HepG2 (cell line): ENCODE data around the gene NAPB. TPM values are rescaled to one million over a fixed set of nuclear protein-coding genes. Genes with fewer than 3 reads are reported as not detected.

Source experiments
- ATF1 ChIP-seq: IDR thresholded peaks from 2 replicates; pipeline ENCODE4 v1.6.1; 2016; ENCODE audit warnings: mild to moderate bottlenecking, control low read depth
- CEBPG ChIP-seq: IDR thresholded peaks from 2 replicates; pipeline ENCODE4 v1.6.1; 2016
- HNRNPH1 ChIP-seq: fragments of 200-400 bp; formaldehyde crosslinking; optimal IDR thresholded peaks from 2 replicates; pipeline ENCODE3; 2017; ENCODE audit warnings: mild to moderate bottlenecking, low read depth, low read length
- IRF2 ChIP-seq: IDR thresholded peaks from 2 replicates; pipeline ENCODE4 v1.6.1; 2018; ENCODE audit warnings: missing genetic modification reagents, missing compliant biosample characterization
- KDM2A ChIP-seq: sonication (generic); formaldehyde crosslinking; IDR thresholded peaks from 2 replicates; pipeline ENCODE4 v1.4.0; 2020; ENCODE audit warnings: low read depth, missing genetic modification reagents, borderline replicate concordance
- MAF1 ChIP-seq: sonication (generic); formaldehyde crosslinking; IDR thresholded peaks from 2 replicates; pipeline ENCODE4 v1.5.0; 2020; ENCODE audit warnings: missing genetic modification reagents, borderline replicate concordance
- NR2C2 ChIP-seq: sonication (generic); formaldehyde crosslinking; IDR thresholded peaks from 2 replicates; pipeline ENCODE4 v1.4.0; 2020; ENCODE audit warnings: missing genetic modification reagents, mild to moderate bottlenecking, moderate library complexity, borderline replicate concordance
- RFXANK ChIP-seq: IDR thresholded peaks from 2 replicates; pipeline ENCODE4 v1.6.1; 2016
- SIX4 ChIP-seq: sonication (generic); formaldehyde crosslinking; IDR thresholded peaks from 2 replicates; pipeline ENCODE4 v1.4.0; 2020; ENCODE audit warnings: missing genetic modification reagents
- SP5 ChIP-seq: IDR thresholded peaks from 2 replicates; pipeline ENCODE4 v1.6.1; 2016; ENCODE audit warnings: low read depth, borderline replicate concordance
- ZKSCAN8 ChIP-seq: IDR thresholded peaks from 2 replicates; pipeline ENCODE4 v1.6.1; 2016; ENCODE audit warnings: borderline replicate concordance, missing genetic modification reagents, missing compliant biosample characterization
- ZNF251 ChIP-seq: sonication (generic); formaldehyde crosslinking; IDR thresholded peaks from 2 replicates; pipeline ENCODE4 v1.9.0; 2021; ENCODE audit warnings: mild to moderate bottlenecking, missing genetic modification reagents
- ZNF382 ChIP-seq: sonication (generic); formaldehyde crosslinking; IDR thresholded peaks from 2 replicates; pipeline ENCODE4 v1.5.0; 2020; ENCODE audit warnings: missing genetic modification reagents, mild to moderate bottlenecking, borderline replicate concordance
- ZNF549 ChIP-seq: sonication (generic); formaldehyde crosslinking; IDR thresholded peaks from 2 replicates; pipeline ENCODE4 v1.5.0; 2020; ENCODE audit warnings: missing genetic modification reagents
- ZNF800 ChIP-seq: sonication (generic); formaldehyde crosslinking; IDR thresholded peaks from 2 replicates; pipeline ENCODE4 v1.4.0; 2020; ENCODE audit warnings: missing genetic modification reagents
- ZNF883 ChIP-seq: sonication (generic); formaldehyde crosslinking; IDR thresholded peaks from 2 replicates; pipeline ENCODE4 v1.5.1; 2020; ENCODE audit warnings: mild to moderate bottlenecking, missing genetic modification reagents; ENCODE audit errors: not compliant biosample characterization
- ZSCAN29 ChIP-seq: sonication (generic); formaldehyde crosslinking; conservative IDR thresholded peaks from 2 replicates; pipeline ENCODE4 v1.4.0; 2020; ENCODE audit warnings: mild to moderate bottlenecking, missing genetic modification reagents
- polyA plus RNA-seq, 8 experiments: library from polyadenylated mRNA; depleted of rRNA in 3 of 8; stranded (reverse) in 7 of 8; unstranded in 1 of 8; fragments of >200 nt; fragmentation: Illumina TruSeq in 4 of 8; extraction: Trizol in 4 of 8; gene quantifications; 2 replicates each; pipeline versions ENCODE4 v1.2.1 to v1.2.3, GENCODE V29; 2011 to 2016; ENCODE audit warnings: low read depth in 4 of 8, missing spikeins in 1 of 8, mixed read lengths in 1 of 8; ENCODE audit not compliant: insufficient read depth in 1 of 8
- total RNA-seq, 5 experiments: library from RNA; depleted of rRNA; stranded (reverse); fragments of >200 nt; fragmentation: Illumina TruSeq; extraction: Trizol; gene quantifications; 2 replicates each; pipeline ENCODE4 v1.2.3, GENCODE V29; 2016; ENCODE audit warnings: low read depth in 1 of 5
- TF ChIP-seq, protein P1 (sequence below): sonication (generic); formaldehyde crosslinking; IDR thresholded peaks from 2 replicates; pipeline ENCODE4 v1.5.0; 2020; ENCODE audit warnings: missing genetic modification reagents
- TF ChIP-seq, protein P2 (sequence below): IDR thresholded peaks from 2 replicates; pipeline ENCODE4 v1.6.1; 2016
- TF ChIP-seq, protein P3 (sequence below): sonication (generic); formaldehyde crosslinking; IDR thresholded peaks from 2 replicates; pipeline ENCODE4 v1.8.1; 2023; ENCODE audit warnings: missing genetic modification reagents, mild to moderate bottlenecking, borderline replicate concordance

NAPB gene
- total and polyA plus RNA-seq, 2 of the 13 experiments (the other 11 are each of a cell fraction or from before 2014, with no cell fraction given), result 15.2 to 16.1 TPM

- TF ChIP-seq SP5 (CRISPR knock-in tag) (no peak), NR2C2 (no peak), ZNF251 (CRISPR knock-in tag) (no peak), HNRNPH1 (no peak), IRF2 (peak; percentile 50; the same call in 1 of the 2 replicates), SIX4 (CRISPR knock-in tag) (no peak), ZNF382 (no peak), ZSCAN29 (CRISPR knock-in tag) (no peak), ZKSCAN8 (0 out of 2 replicates have a peak, but pooled peaks have one; percentile 26), KDM2A (CRISPR knock-in tag) (peak; percentile 50; the same call in 1 of the 2 replicates), ZNF883 (no peak), CEBPG (CRISPR knock-in tag) (no peak), MAF1 (CRISPR knock-in tag) (no peak), ATF1 (CRISPR knock-in tag) (no peak), ZNF549 (no peak), ZNF800 (CRISPR knock-in tag) (no peak), RFXANK (no peak)
- TF ChIP-seq, protein P1, sequence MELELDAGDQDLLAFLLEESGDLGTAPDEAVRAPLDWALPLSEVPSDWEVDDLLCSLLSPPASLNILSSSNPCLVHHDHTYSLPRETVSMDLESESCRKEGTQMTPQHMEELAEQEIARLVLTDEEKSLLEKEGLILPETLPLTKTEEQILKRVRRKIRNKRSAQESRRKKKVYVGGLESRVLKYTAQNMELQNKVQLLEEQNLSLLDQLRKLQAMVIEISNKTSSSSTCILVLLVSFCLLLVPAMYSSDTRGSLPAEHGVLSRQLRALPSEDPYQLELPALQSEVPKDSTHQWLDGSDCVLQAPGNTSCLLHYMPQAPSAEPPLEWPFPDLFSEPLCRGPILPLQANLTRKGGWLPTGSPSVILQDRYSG (CRISPR knock-in tag), result no peak
- TF ChIP-seq, protein P2, sequence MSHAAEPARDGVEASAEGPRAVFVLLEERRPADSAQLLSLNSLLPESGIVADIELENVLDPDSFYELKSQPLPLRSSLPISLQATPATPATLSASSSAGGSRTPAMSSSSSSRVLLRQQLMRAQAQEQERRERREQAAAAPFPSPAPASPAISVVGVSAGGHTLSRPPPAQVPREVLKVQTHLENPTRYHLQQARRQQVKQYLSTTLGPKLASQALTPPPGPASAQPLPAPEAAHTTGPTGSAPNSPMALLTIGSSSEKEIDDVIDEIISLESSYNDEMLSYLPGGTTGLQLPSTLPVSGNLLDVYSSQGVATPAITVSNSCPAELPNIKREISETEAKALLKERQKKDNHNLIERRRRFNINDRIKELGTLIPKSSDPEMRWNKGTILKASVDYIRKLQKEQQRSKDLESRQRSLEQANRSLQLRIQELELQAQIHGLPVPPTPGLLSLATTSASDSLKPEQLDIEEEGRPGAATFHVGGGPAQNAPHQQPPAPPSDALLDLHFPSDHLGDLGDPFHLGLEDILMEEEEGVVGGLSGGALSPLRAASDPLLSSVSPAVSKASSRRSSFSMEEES (CRISPR knock-in tag), result no peak
- TF ChIP-seq, protein P3, sequence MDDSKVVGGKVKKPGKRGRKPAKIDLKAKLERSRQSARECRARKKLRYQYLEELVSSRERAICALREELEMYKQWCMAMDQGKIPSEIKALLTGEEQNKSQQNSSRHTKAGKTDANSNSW (CRISPR knock-in tag), result no peak
Observed at GRCh38 chr20:23340524-23340923, 80.8 kb downstream of the NAPB start (continued).
